HG03095 (cell line): ENCODE results near the gene EPS8L3.
"Not testable (repeated sequence)": the region's sequence is repeated elsewhere in the genome, so short reads cannot be mapped to it uniquely, and the experiment has no call there.

Experiments
- ATAC-seq: cut with Tn5 transposase; IDR thresholded peaks from one replicate; pipeline ENCODE4 v1.9.1; 2021; ENCODE audit warnings: moderate library complexity; ENCODE audit not compliant: unreplicated experiment

EPS8L3 gene

GRCh38 chr1:109781806-109782205, 18.1 kb upstream of the EPS8L3 start:
- no peak for ATAC-seq

GRCh38 chr1:109780982-109781381, 17.3 kb upstream of the EPS8L3 start:
- ATAC-seq: no peak

- no peak for ATAC-seq
Measured at GRCh38 chr1:109777980-109778625, 14.4 kb upstream of the EPS8L3 start.

- no peak for ATAC-seq
Measured at GRCh38 chr1:109777436-109777835, 13.7 kb upstream of the EPS8L3 start.

- ATAC-seq: no peak
Measured at GRCh38 chr1:109776911-109777310, 13.2 kb upstream of the EPS8L3 start.

GRCh38 chr1:109776206-109776835, 12.6 kb upstream of the EPS8L3 start:
- no peak for ATAC-seq

GRCh38 chr1:109775398-109775797, 11.7 kb upstream of the EPS8L3 start:
- no peak for ATAC-seq

GRCh38 chr1:109773900-109774485, 10.3 kb upstream of the EPS8L3 start:
- no peak for ATAC-seq

- peak; percentile 65 for ATAC-seq
Measured at GRCh38 chr1:109773203-109773899, 9.6 kb upstream of the EPS8L3 start.

- ATAC-seq: no peak
Measured at GRCh38 chr1:109772658-109773202, 9.0 kb upstream of the EPS8L3 start.

- ATAC-seq: no peak
Measured at GRCh38 chr1:109771712-109772657, 8.3 kb upstream of the EPS8L3 start.

- no peak for ATAC-seq
Measured at GRCh38 chr1:109770331-109771095, 6.8 kb upstream of the EPS8L3 start.

GRCh38 chr1:109769330-109770078, 5.8 kb upstream of the EPS8L3 start:
- no peak for ATAC-seq

- no peak for ATAC-seq
Measured at GRCh38 chr1:109768820-109769219, 5.1 kb upstream of the EPS8L3 start.

- ATAC-seq: no peak
Measured at GRCh38 chr1:109768335-109768650, 4.6 kb upstream of the EPS8L3 start.

GRCh38 chr1:109767637-109768334, 4.1 kb upstream of the EPS8L3 start:
- no peak for ATAC-seq

GRCh38 chr1:109766991-109767636, 3.4 kb upstream of the EPS8L3 start:
- not testable (repeated sequence) for ATAC-seq
